Activated CD4-positive, CD25-positive, alpha-beta regulatory T cell treated with anti-CD3 and anti-CD28 coated beads, Interleukin-2, amount 50 U/mL, for 72 hours (primary cell): ENCODE results near the gene DHRS3.
A peak's percentile ranks its signal among the peaks of the same experiment; 100 is the strongest.

Source experiments
- DNase-seq: peaks from one replicate; pipeline ENCODE4 v3.0.0; 2021

The DHRS3 gene

GRCh38 chr1:12596007-12596821, 21.8 kb downstream of the DHRS3 start:
- peak; percentile 38 for DNase-seq

GRCh38 chr1:12595757-12596006, 22.3 kb downstream of the DHRS3 start:
- DNase-seq: no peak

GRCh38 chr1:12594966-12595756, 22.8 kb downstream of the DHRS3 start:
- peak; percentile 36 for DNase-seq

GRCh38 chr1:12594490-12594889, 23.5 kb downstream of the DHRS3 start:
- no peak for DNase-seq

GRCh38 chr1:12593621-12594066, 24.4 kb downstream of the DHRS3 start:
- no peak for DNase-seq

- DNase-seq: no peak
Observed at GRCh38 chr1:12592496-12592895, 25.5 kb downstream of the DHRS3 start.

GRCh38 chr1:12591267-12591938, 26.6 kb downstream of the DHRS3 start:
- DNase-seq: no peak

- no peak for DNase-seq
Observed at GRCh38 chr1:12588695-12589094, 29.3 kb downstream of the DHRS3 start.

- no peak for DNase-seq
Observed at GRCh38 chr1:12587981-12588640, 29.9 kb downstream of the DHRS3 start.

- no peak for DNase-seq
Observed at GRCh38 chr1:12585951-12586942, 31.8 kb downstream of the DHRS3 start.

- DNase-seq: no peak
Observed at GRCh38 chr1:12585536-12585935, 32.5 kb downstream of the DHRS3 start.

- no peak for DNase-seq
Observed at GRCh38 chr1:12584900-12585525, 33.0 kb downstream of the DHRS3 start.

- no peak for DNase-seq
Observed at GRCh38 chr1:12583484-12583883, 34.5 kb downstream of the DHRS3 start.

GRCh38 chr1:12582649-12583048, 35.4 kb downstream of the DHRS3 start:
- DNase-seq: no peak

GRCh38 chr1:12581179-12581578, 36.8 kb downstream of the DHRS3 start:
- no peak for DNase-seq

GRCh38 chr1:12580054-12580887, 37.7 kb downstream of the DHRS3 start:
- DNase-seq: no peak

GRCh38 chr1:12578860-12579422, 39.1 kb downstream of the DHRS3 start:
- no peak for DNase-seq

- DNase-seq: no peak
Observed at GRCh38 chr1:12577020-12577419, 41.0 kb downstream of the DHRS3 start.

- no peak for DNase-seq
Observed at GRCh38 chr1:12574757-12575139, 43.3 kb downstream of the DHRS3 start.
